SK-N-SH (cell line): ENCODE data around the gene ZDHHC11B.
"Not testable (repeated sequence)": the region's sequence is repeated elsewhere in the genome, so short reads cannot be mapped to it uniquely, and the experiment has no call there.

Experiments used
- CHD2 ChIP-seq: fragments of 150-350 bp; IDR thresholded peaks from 2 replicates; pipeline ENCODE4 v1.6.1; 2018; ENCODE audit warnings: low read length; ENCODE audit not compliant: partially characterized antibody
- FOSL2 ChIP-seq: IDR thresholded peaks from 2 replicates; pipeline ENCODE4 v1.4.0; 2012; ENCODE audit warnings: low read depth, mild to moderate bottlenecking, moderate library complexity, borderline replicate concordance
- FOXJ3 ChIP-seq: sonication (generic); formaldehyde crosslinking; IDR thresholded peaks from 2 replicates; pipeline ENCODE4 v1.5.1; 2020; ENCODE audit warnings: mild to moderate bottlenecking, missing genetic modification reagents
- GABPA ChIP-seq: IDR thresholded peaks from 2 replicates; pipeline ENCODE4 v1.4.0; 2012; ENCODE audit warnings: low read depth, mild to moderate bottlenecking
- MEF2A ChIP-seq: IDR thresholded peaks from 2 replicates; pipeline ENCODE4 v1.4.0; 2012; ENCODE audit warnings: low read depth, borderline replicate concordance
- POLR2AphosphoS5 ChIP-seq: IDR thresholded peaks from 2 replicates; pipeline ENCODE4 v1.6.1; 2012; ENCODE audit warnings: low read depth, low read length
- RCOR1 ChIP-seq: fragments of 150-350 bp; IDR thresholded peaks from 2 replicates; pipeline ENCODE4 v1.6.1; 2017; ENCODE audit warnings: antibody characterized with exemption, low read length
- REST ChIP-seq: IDR thresholded peaks from 2 replicates; pipeline ENCODE4 v1.6.1; 2012; ENCODE audit warnings: mild to moderate bottlenecking, low read depth, low read length, moderate library complexity
- SMC3 ChIP-seq: IDR thresholded peaks from 2 replicates; pipeline ENCODE4 v1.6.1; 2012; ENCODE audit warnings: low read depth, low read length, improper control_type of control experiment
- TCF12 ChIP-seq: IDR thresholded peaks from 2 replicates; pipeline ENCODE4 v1.4.0; 2012
- TF ChIP-seq, protein P1 (sequence below): fragments of 150-350 bp; IDR thresholded peaks from 2 replicates; pipeline ENCODE4 v1.6.1; 2017; ENCODE audit warnings: antibody characterized with exemption, low read length, low read depth, borderline replicate concordance
- TF ChIP-seq, protein P2 (sequence below): fragments of 200-600 bp; sonication (generic); IDR thresholded peaks from 2 replicates; pipeline ENCODE4 v1.6.1; 2017; ENCODE audit warnings: antibody characterized with exemption, mild to moderate bottlenecking, moderate library complexity

- TF ChIP-seq CHD2; POLR2AphosphoS5; TCF12; FOXJ3 (CRISPR knock-in tag); MEF2A; FOSL2; REST; RCOR1; SMC3; GABPA: not testable (repeated sequence)
- TF ChIP-seq, protein P1, sequence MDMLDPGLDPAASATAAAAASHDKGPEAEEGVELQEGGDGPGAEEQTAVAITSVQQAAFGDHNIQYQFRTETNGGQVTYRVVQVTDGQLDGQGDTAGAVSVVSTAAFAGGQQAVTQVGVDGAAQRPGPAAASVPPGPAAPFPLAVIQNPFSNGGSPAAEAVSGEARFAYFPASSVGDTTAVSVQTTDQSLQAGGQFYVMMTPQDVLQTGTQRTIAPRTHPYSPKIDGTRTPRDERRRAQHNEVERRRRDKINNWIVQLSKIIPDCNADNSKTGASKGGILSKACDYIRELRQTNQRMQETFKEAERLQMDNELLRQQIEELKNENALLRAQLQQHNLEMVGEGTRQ, result not testable (repeated sequence)
- TF ChIP-seq, protein P2, sequence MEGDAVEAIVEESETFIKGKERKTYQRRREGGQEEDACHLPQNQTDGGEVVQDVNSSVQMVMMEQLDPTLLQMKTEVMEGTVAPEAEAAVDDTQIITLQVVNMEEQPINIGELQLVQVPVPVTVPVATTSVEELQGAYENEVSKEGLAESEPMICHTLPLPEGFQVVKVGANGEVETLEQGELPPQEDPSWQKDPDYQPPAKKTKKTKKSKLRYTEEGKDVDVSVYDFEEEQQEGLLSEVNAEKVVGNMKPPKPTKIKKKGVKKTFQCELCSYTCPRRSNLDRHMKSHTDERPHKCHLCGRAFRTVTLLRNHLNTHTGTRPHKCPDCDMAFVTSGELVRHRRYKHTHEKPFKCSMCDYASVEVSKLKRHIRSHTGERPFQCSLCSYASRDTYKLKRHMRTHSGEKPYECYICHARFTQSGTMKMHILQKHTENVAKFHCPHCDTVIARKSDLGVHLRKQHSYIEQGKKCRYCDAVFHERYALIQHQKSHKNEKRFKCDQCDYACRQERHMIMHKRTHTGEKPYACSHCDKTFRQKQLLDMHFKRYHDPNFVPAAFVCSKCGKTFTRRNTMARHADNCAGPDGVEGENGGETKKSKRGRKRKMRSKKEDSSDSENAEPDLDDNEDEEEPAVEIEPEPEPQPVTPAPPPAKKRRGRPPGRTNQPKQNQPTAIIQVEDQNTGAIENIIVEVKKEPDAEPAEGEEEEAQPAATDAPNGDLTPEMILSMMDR, result not testable (repeated sequence)
Observed at GRCh38 chr5:706127-706526, 78.4 kb downstream of the ZDHHC11B start.
